ENCODE measurements around the gene CDH19.

GRCh38 chr18:66621816-66622576 is 18.1 kb upstream of the CDH19 start:
- TF ChIP-seq, protein P1, sequence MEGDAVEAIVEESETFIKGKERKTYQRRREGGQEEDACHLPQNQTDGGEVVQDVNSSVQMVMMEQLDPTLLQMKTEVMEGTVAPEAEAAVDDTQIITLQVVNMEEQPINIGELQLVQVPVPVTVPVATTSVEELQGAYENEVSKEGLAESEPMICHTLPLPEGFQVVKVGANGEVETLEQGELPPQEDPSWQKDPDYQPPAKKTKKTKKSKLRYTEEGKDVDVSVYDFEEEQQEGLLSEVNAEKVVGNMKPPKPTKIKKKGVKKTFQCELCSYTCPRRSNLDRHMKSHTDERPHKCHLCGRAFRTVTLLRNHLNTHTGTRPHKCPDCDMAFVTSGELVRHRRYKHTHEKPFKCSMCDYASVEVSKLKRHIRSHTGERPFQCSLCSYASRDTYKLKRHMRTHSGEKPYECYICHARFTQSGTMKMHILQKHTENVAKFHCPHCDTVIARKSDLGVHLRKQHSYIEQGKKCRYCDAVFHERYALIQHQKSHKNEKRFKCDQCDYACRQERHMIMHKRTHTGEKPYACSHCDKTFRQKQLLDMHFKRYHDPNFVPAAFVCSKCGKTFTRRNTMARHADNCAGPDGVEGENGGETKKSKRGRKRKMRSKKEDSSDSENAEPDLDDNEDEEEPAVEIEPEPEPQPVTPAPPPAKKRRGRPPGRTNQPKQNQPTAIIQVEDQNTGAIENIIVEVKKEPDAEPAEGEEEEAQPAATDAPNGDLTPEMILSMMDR (IDR thresholded peaks at IDR 0.05): no peak
- TF ChIP-seq POLR2AphosphoS5 (IDR thresholded peaks at IDR 0.05): no peak
